Stimulated activated CD8-positive, alpha-beta memory T cell treated with anti-CD3 and anti-CD28 coated beads, Interleukin-15, amount 100 ng/mL, for 24 hours (primary cell): ENCODE measurements around the gene IL22RA1.

Experiments
- DNase-seq: peaks from one replicate; pipeline ENCODE4 v3.0.0-alpha.2; 2020; ENCODE audit warnings: low read depth

IL22RA1 gene

GRCh38 chr1:24097663-24098062, 45.3 kb downstream of the IL22RA1 start:
- DNase-seq = no peak

GRCh38 chr1:24096739-24097103, 46.2 kb downstream of the IL22RA1 start:
- DNase-seq = no peak

GRCh38 chr1:24096009-24096738, 46.8 kb downstream of the IL22RA1 start:
- DNase-seq = no peak

GRCh38 chr1:24095140-24095859, 47.6 kb downstream of the IL22RA1 start:
- no peak for DNase-seq

- no peak for DNase-seq
These were observed 48.4 kb downstream of the IL22RA1 start for GRCh38 chr1:24094554-24094953.

- no peak for DNase-seq
These were observed 49.2 kb downstream of the IL22RA1 start for GRCh38 chr1:24093732-24094131.

GRCh38 chr1:24092979-24093378, 50.0 kb downstream of the IL22RA1 start:
- DNase-seq = no peak

GRCh38 chr1:24091971-24092482, 50.9 kb downstream of the IL22RA1 start:
- DNase-seq = no peak

GRCh38 chr1:24090736-24091135, 52.2 kb downstream of the IL22RA1 start:
- DNase-seq = no peak

- DNase-seq = no peak
These were observed 53.0 kb downstream of the IL22RA1 start for GRCh38 chr1:24089743-24090555.

- no peak for DNase-seq
These were observed 53.8 kb downstream of the IL22RA1 start for GRCh38 chr1:24089027-24089742.

- no peak for DNase-seq
These were observed 56.5 kb downstream of the IL22RA1 start for GRCh38 chr1:24086466-24086865.

GRCh38 chr1:24085546-24085945, 57.4 kb downstream of the IL22RA1 start:
- no peak for DNase-seq

GRCh38 chr1:24085007-24085406, 57.9 kb downstream of the IL22RA1 start:
- DNase-seq = no peak

GRCh38 chr1:24084050-24084449, 58.9 kb downstream of the IL22RA1 start:
- DNase-seq = no peak

GRCh38 chr1:24082372-24082771, 60.6 kb downstream of the IL22RA1 start:
- no peak for DNase-seq

GRCh38 chr1:24081190-24081589, 61.8 kb downstream of the IL22RA1 start:
- no peak for DNase-seq

GRCh38 chr1:24080131-24080530, 62.8 kb downstream of the IL22RA1 start:
- DNase-seq = no peak

GRCh38 chr1:24077278-24077978, 65.5 kb downstream of the IL22RA1 start:
- no peak for DNase-seq

- DNase-seq = no peak
These were observed 67.0 kb downstream of the IL22RA1 start for GRCh38 chr1:24075946-24076345.

- no peak for DNase-seq
These were observed 67.4 kb downstream of the IL22RA1 start for GRCh38 chr1:24075590-24075854.
